K562 (cell line): Measurements from ENCODE around the gene PPP1R16B. TPM values are rescaled to one million over a fixed set of nuclear protein-coding genes. Genes with fewer than 3 reads are reported as not detected.

ENCODE experiments used
- ATAC-seq: fragments of 200-7000 bp; cut with Tn5 transposase; 3 replicates; pipeline ENCODE4 v1.9.1; 2020; ENCODE audit warnings: moderate library complexity
- BruUV-seq: library from RNA; stranded (reverse); fragments of 400-500 nt; replicated peaks from 2 replicates; lab custom pipeline; 2021; lab: Mats Ljungman, UMichigan
- CTCF ChIA-PET: fragments of 300-600 bp; formaldehyde crosslinking; extraction: SDS; loops from one replicate; lab custom pipeline; 2021; ENCODE audit warnings: low intra/inter-chr PET ratio; lab: Yijun Ruan, JAX
- POLR2A ChIA-PET: fragments of 300-600, 350-650 bp; sonication (Branson Sonifier 250); formaldehyde crosslinking; extraction: SDS; loops from one replicate; lab custom pipeline; 2021; ENCODE audit warnings: antibody characterized with exemption, inconsistent platforms; lab: Yijun Ruan, JAX
- DNase-seq, 4 experiments: peaks; one replicate each; pipeline versions ENCODE4 v3.0.0 to v3.0.0-alpha.2; 2011 to 2018; ENCODE audit warnings: low spot score in 3 of 4, mixed read lengths in 3 of 4; ENCODE audit errors: extremely low read depth in 1 of 4
- FAIRE-seq: peaks from 2 replicates; lab custom pipeline; 2011; peaks lifted over from hg19 to GRCh38; lab: Jason Lieb, UNC
- H2AFZ ChIP-seq: 2 replicates; pipeline ENCODE4 v1.6.0; 2011; ENCODE audit warnings: low read depth, low read length, control low read depth, inconsistent platforms
- H3K27ac ChIP-seq: fragments of 200-600 bp; 3 replicates; pipeline ENCODE4 v1.8.0; 2011; ENCODE audit warnings: low read depth, mild to moderate bottlenecking, control low read depth, inconsistent platforms, low read length, moderate library complexity, mixed read lengths; ENCODE audit errors: extremely low read depth
- H3K27me3 ChIP-seq, 2 experiments: fragments of 300-600 bp in 1 of 2; 2 replicates in 1 of 2; 3 replicates in 1 of 2; pipeline versions ENCODE4 v1.6.0 to v1.8.0; 2011; ENCODE audit warnings: inconsistent platforms in 2 of 2, low read length in 2 of 2, mild to moderate bottlenecking in 1 of 2, mixed read lengths in 1 of 2, moderate library complexity in 1 of 2; ENCODE audit not compliant: control insufficient read depth in 2 of 2, insufficient read depth in 2 of 2
- H3K36me3 ChIP-seq: fragments of 300-600 bp; 3 replicates; pipeline ENCODE4 v1.8.0; 2011; ENCODE audit warnings: mild to moderate bottlenecking, low read length, inconsistent platforms; ENCODE audit not compliant: control insufficient read depth, insufficient read depth
- H3K4me1 ChIP-seq, 2 experiments: fragments of 200-600 bp in 1 of 2; replicated peaks in 1 of 2; 2 replicates in 1 of 2; 3 replicates in 1 of 2; pipeline versions ENCODE4 v1.5.1 to v1.8.0; 2011; ENCODE audit warnings: inconsistent platforms in 2 of 2, low read length in 2 of 2, mild to moderate bottlenecking in 1 of 2, mixed read lengths in 1 of 2, moderate library complexity in 1 of 2; ENCODE audit not compliant: control insufficient read depth in 2 of 2, insufficient read depth in 2 of 2
- H3K4me2 ChIP-seq: 2 replicates; pipeline ENCODE4 v1.6.1; 2011; ENCODE audit warnings: low read length, control low read depth, inconsistent platforms, mixed read lengths; ENCODE audit not compliant: insufficient read depth
- H3K4me3 ChIP-seq: fragments of 200-600 bp; sonication (generic), shearing (Covaris generic); 2 replicates; pipeline ENCODE4 v1.5.1; 2016; ENCODE audit warnings: control low read depth, inconsistent platforms
- H3K79me2 ChIP-seq: fragments of 200-600 bp; 3 replicates; pipeline ENCODE4 v1.8.0; 2011; ENCODE audit warnings: low read length, inconsistent platforms; ENCODE audit not compliant: control insufficient read depth, insufficient read depth
- H3K9ac ChIP-seq, 2 experiments: 2 replicates each; pipeline versions ENCODE4 v1.6.0 to v1.6.1; 2011; ENCODE audit warnings: low read depth in 2 of 2, low read length in 2 of 2, control low read depth in 1 of 2, inconsistent platforms in 1 of 2, mild to moderate bottlenecking in 1 of 2, mixed read lengths in 1 of 2; ENCODE audit not compliant: insufficient read depth in 1 of 2
- H3K9me1 ChIP-seq: one replicate; pipeline ENCODE4 v1.6.0; 2011; ENCODE audit warnings: inconsistent platforms, mild to moderate bottlenecking, low read length, moderate library complexity; ENCODE audit not compliant: control insufficient read depth, insufficient read depth
- H3K9me3 ChIP-seq: replicated peaks from 2 replicates; pipeline ENCODE4 v1.5.1; 2011; ENCODE audit warnings: low read depth, low read length, inconsistent platforms; ENCODE audit not compliant: control insufficient read depth, insufficient read depth
- H4K20me1 ChIP-seq: replicated peaks from 2 replicates; pipeline ENCODE4 v1.6.1; 2011; ENCODE audit warnings: low read length, inconsistent platforms, mixed read lengths; ENCODE audit not compliant: control insufficient read depth, insufficient read depth
- ATF1 ChIP-seq, 2 experiments: fragments of 450-650 bp in 1 of 2; IDR thresholded peaks; 2 replicates each; pipeline ENCODE4 v1.6.1; 2016; ENCODE audit warnings: missing compliant biosample characterization in 1 of 2, missing genetic modification characterization in 1 of 2
- E2F6 ChIP-seq, 2 experiments: IDR thresholded peaks; 2 replicates each; pipeline ENCODE4 v1.6.1; 2011; ENCODE audit warnings: borderline replicate concordance in 1 of 2, control low read depth in 1 of 2, low read depth in 1 of 2, low read length in 1 of 2, mild to moderate bottlenecking in 1 of 2, mixed read lengths in 1 of 2, moderate library complexity in 1 of 2; ENCODE audit not compliant: insufficient read depth in 1 of 2, insufficient read length in 1 of 2, poor library complexity in 1 of 2, severe bottlenecking in 1 of 2; ENCODE audit errors: extremely low read depth in 1 of 2
- EGR1 ChIP-seq: fragments of 450-650 bp; conservative IDR thresholded peaks from 2 replicates; pipeline ENCODE4 v1.6.1; 2017; ENCODE audit warnings: mild to moderate bottlenecking
- EZH2 ChIP-seq: IDR thresholded peaks from 2 replicates; pipeline ENCODE4 v1.6.1; 2012; ENCODE audit warnings: low read depth, mild to moderate bottlenecking, inconsistent platforms, low read length, borderline replicate concordance
- FOXK2 ChIP-seq, 2 experiments: fragments of 450-650 bp; IDR thresholded peaks in 1 of 2; conservative IDR thresholded peaks in 1 of 2; 2 replicates each; pipeline ENCODE4 v1.6.1; 2016; ENCODE audit warnings: low read depth in 2 of 2, mild to moderate bottlenecking in 1 of 2
- FOXM1 ChIP-seq, 2 experiments: fragments of 450-650 bp in 1 of 2; sonication (generic) in 1 of 2; formaldehyde crosslinking in 1 of 2; IDR thresholded peaks; 2 replicates each; pipeline versions ENCODE4 v1.6.1 to v1.9.0; 2017 to 2022; ENCODE audit warnings: low read depth in 2 of 2, mild to moderate bottlenecking in 2 of 2, missing genetic modification reagents in 1 of 2, moderate library complexity in 1 of 2
- HDAC8 ChIP-seq: fragments of 450-650 bp; IDR thresholded peaks from 2 replicates; pipeline ENCODE4 v1.6.1; 2016; ENCODE audit warnings: mild to moderate bottlenecking, missing genetic modification characterization, moderate library complexity, missing compliant biosample characterization
- KAT7 ChIP-seq: sonication (generic); formaldehyde crosslinking; IDR thresholded peaks from 2 replicates; pipeline ENCODE4 v1.8.0; 2022; ENCODE audit warnings: missing genetic modification reagents, mild to moderate bottlenecking, borderline replicate concordance
- NCOA1 ChIP-seq: fragments of 450-650 bp; IDR thresholded peaks from 2 replicates; pipeline ENCODE4 v1.6.1; 2016; ENCODE audit warnings: low read depth
- NR2C2 ChIP-seq, 2 experiments: fragments of 200-800 bp in 1 of 2; sonication (Bioruptor generic) in 1 of 2; sonication (generic) in 1 of 2; formaldehyde crosslinking in 1 of 2; IDR thresholded peaks; 2 replicates each; pipeline versions ENCODE4 v1.6.1 to v1.8.0; 2016 to 2022; ENCODE audit warnings: mild to moderate bottlenecking in 1 of 2, missing compliant biosample characterization in 1 of 2, missing genetic modification characterization in 1 of 2, missing genetic modification reagents in 1 of 2
- RHOXF2B ChIP-seq: fragments of 250-450 bp; sonication (Bioruptor Pico); conservative IDR thresholded peaks from 2 replicates; pipeline ENCODE4 v1.5.1; 2021
- SMARCE1 ChIP-seq: fragments of 450-650 bp; IDR thresholded peaks from 2 replicates; pipeline ENCODE4 v1.7.1; 2016; ENCODE audit warnings: mild to moderate bottlenecking
- TCF3 ChIP-seq: sonication (generic); formaldehyde crosslinking; IDR thresholded peaks from 2 replicates; pipeline ENCODE4 v1.4.0; 2020; ENCODE audit warnings: mild to moderate bottlenecking, missing genetic modification reagents
- TRIM24 ChIP-seq, 2 experiments: fragments of 450-650 bp; IDR thresholded peaks; 2 replicates each; pipeline ENCODE4 v1.6.1; 2016
- ZNF384 ChIP-seq: IDR thresholded peaks from 2 replicates; pipeline ENCODE4 v1.6.1; 2012; ENCODE audit warnings: low read depth, low read length, improper control_type of control experiment
- WGBS: fragments of 100-300 bp; shearing (Covaris generic); methylation state at CpG from one replicate; pipeline ENCODE4 v1.1.6; 2016; ENCODE audit warnings: low coverage, mixed read lengths; ENCODE audit not compliant: insufficient coverage; ENCODE audit errors: missing lambda C conversion rate; 5-methylcytosine and 5-hydroxymethylcytosine counted together
- in situ Hi-C: fragments of 300-500 bp; cut with MboI; formaldehyde crosslinking; loops from 4 replicates; pipeline ENCODE4 v1.15.0; 2018; ENCODE audit warnings: inconsistent platforms, mixed read lengths
- intact Hi-C: fragments of 100-400 bp; cut with micrococcal nuclease; formaldehyde crosslinking; loops from 2 replicates; pipeline ENCODE4 v1.14.2; 2022
- polyA plus RNA-seq, 8 experiments: library from polyadenylated mRNA; depleted of rRNA in 4 of 8; stranded (reverse) in 5 of 8; unstranded in 3 of 8; fragments of >200 nt; fragmentation: Nextera tagmentation in 2 of 8; fragmentation: Illumina TruSeq in 1 of 8; extraction: Ambion mirVana in 2 of 8; extraction: Trizol in 1 of 8; gene quantifications; 2 replicates each; pipeline versions ENCODE4 v1.2.1 to v1.2.3, GENCODE V29; 2011 to 2014; ENCODE audit warnings: inconsistent platforms in 1 of 8, missing spikeins in 1 of 8
- total RNA-seq, 7 experiments: library from RNA; depleted of rRNA in 6 of 7; stranded (reverse); fragments of >200 nt in 6 of 7; fragmentation: Illumina TruSeq in 2 of 7; extraction: Trizol in 2 of 7; gene quantifications; 2 replicates each; pipeline versions ENCODE4 v1.2.1 to v1.2.3, GENCODE V29; 2011 to 2021; ENCODE audit warnings: low replicate concordance in 1 of 7

PPP1R16B gene
- total and polyA plus RNA-seq, 9 of the 15 experiments (the other 6 are each of a cell fraction or from before 2014, with no cell fraction given), result 1.5 to 11.5 (median 6.8) TPM

- H3K9me1 ChIP-seq, result no peaks in the 10 kb centered on the region
- no peaks in the 10 kb centered on the region for H4K20me1 ChIP-seq
- ChIA-PET CTCF (interaction anchor here (0.6 to 0.8 kb wide), 3 partner anchors 76 to 471 kb away, joined by 3 read pairs; no protein-coding TSS in a partner anchor), POLR2A (interaction anchor here (1.0 kb wide), 1 partner anchor 13 kb away, joined by 5 read pairs; no protein-coding TSS in a partner anchor)
- no peaks in the 10 kb centered on the region; the same call in 2 of the 3 replicates for H3K79me2 ChIP-seq
- FAIRE-seq (peak; percentile 66), ATAC-seq (peak; percentile 79), DNase-seq (peak; percentile 51 to 83 (median 66))
- intact Hi-C loops, result no loop called here
- in situ Hi-C loops, result no loop called here
- no TSS peak for BruUV-seq
- H3K36me3 ChIP-seq, result no peaks in the 10 kb centered on the region
- H3K4me1 ChIP-seq, result peaks cover 39 to 82% of the 10 kb centered on the region in 2 experiments
- no peaks in the 10 kb centered on the region for H3K27me3 ChIP-seq
- H2AFZ ChIP-seq, result peak overlapping the region; percentile 90
- H3K27ac ChIP-seq, result peak overlapping the region; percentile 27; the same call in 2 of the 3 replicates
- H3K9ac ChIP-seq, result peak overlapping the region in 1 of 2 experiments; percentile 41; a peak in 1 of 4 replicates
- peak overlapping the region; percentile 64 for H3K4me2 ChIP-seq
- WGBS, result 3% methylated on average over 8 of the region's 9 CpGs
- H3K4me3 ChIP-seq, result no peak overlapping the region
- no peaks in the 10 kb centered on the region for H3K9me3 ChIP-seq
- TF ChIP-seq EGR1 (peak; percentile 55), NR2C2 (CRISPR knock-in tag; IDR thresholded peaks at IDR 0.05) (no peak), NR2C2 (tag; IDR thresholded peaks at IDR 0.05) (no peak; the same call in 1 of the 2 replicates), KAT7 (CRISPR knock-in tag) (peak; percentile 43; the same call in 1 of the 2 replicates), SMARCE1 (peak; percentile 66; the same call in 1 of the 2 replicates), EZH2 (no peak), TCF3 (0 out of 2 replicates have a peak, but pooled peaks have one; percentile 23), FOXM1 (IDR thresholded peaks at IDR 0.05; ENCODE audit: low read depth) (peak; percentile 37; the same call in 1 of the 2 replicates), FOXM1 (CRISPR knock-in tag; IDR thresholded peaks at IDR 0.05; ENCODE audit: low read depth) (no peak), ATF1 (CRISPR knock-in tag; IDR thresholded peaks at IDR 0.05) (no peak), ATF1 (tag; IDR thresholded peaks at IDR 0.05) (peak; percentile 40), HDAC8 (tag) (0 out of 2 replicates have a peak, but pooled peaks have one; percentile 38), FOXK2 (conservative IDR thresholded peaks at IDR 0.05 in 1 of 2, IDR thresholded peaks at IDR 0.05 in 1 of 2; ENCODE audit: low read depth in 2 of 2) (peak; percentile 50 to 62; a peak in 2 of 4 replicates), TRIM24 (IDR thresholded peaks at IDR 0.05) (peak; percentile 59 to 67; a peak in 2 of 4 replicates), E2F6 (IDR thresholded peaks at IDR 0.05; ENCODE audit: borderline replicate concordance in 1 of 2, extremely low read depth in 1 of 2, insufficient read depth in 1 of 2, insufficient read length in 1 of 2, low read depth in 1 of 2, low read length in 1 of 2, poor library complexity in 1 of 2, severe bottlenecking in 1 of 2) (peak in 1 of 2 experiments; percentile 4), RHOXF2B (CRISPR knock-in tag) (0 out of 2 replicates have a peak, but pooled peaks have one; percentile 45), ZNF384 (peak; percentile 98), NCOA1 (0 out of 2 replicates have a peak, but pooled peaks have one; percentile 28)
Measured at GRCh38 chr20:38859070-38859690, 53.7 kb downstream of the PPP1R16B start.
